GM12865 (cell line): Measurements from ENCODE around the gene TNFAIP6.

Experiments
- DNase-seq: peaks from one replicate; pipeline ENCODE4 v3.0.0; 2010; ENCODE audit warnings: low read depth
- H3K4me3 ChIP-seq: 2 replicates; pipeline ENCODE4 v1.5.1; 2011; ENCODE audit warnings: mild to moderate bottlenecking, low read depth, low read length, control low read depth
- TF ChIP-seq, protein P1 (sequence below): IDR thresholded peaks from 2 replicates; pipeline ENCODE4 v1.5.1; 2011; ENCODE audit warnings: low read length, control low read depth, low read depth, inconsistent platforms; ENCODE audit not compliant: insufficient read depth; ENCODE audit errors: missing control alignments

The TNFAIP6 gene

GRCh38 chr2:151359768-151360461 lies 2.5 kb downstream of the TNFAIP6 start:
- TF ChIP-seq, protein P1, sequence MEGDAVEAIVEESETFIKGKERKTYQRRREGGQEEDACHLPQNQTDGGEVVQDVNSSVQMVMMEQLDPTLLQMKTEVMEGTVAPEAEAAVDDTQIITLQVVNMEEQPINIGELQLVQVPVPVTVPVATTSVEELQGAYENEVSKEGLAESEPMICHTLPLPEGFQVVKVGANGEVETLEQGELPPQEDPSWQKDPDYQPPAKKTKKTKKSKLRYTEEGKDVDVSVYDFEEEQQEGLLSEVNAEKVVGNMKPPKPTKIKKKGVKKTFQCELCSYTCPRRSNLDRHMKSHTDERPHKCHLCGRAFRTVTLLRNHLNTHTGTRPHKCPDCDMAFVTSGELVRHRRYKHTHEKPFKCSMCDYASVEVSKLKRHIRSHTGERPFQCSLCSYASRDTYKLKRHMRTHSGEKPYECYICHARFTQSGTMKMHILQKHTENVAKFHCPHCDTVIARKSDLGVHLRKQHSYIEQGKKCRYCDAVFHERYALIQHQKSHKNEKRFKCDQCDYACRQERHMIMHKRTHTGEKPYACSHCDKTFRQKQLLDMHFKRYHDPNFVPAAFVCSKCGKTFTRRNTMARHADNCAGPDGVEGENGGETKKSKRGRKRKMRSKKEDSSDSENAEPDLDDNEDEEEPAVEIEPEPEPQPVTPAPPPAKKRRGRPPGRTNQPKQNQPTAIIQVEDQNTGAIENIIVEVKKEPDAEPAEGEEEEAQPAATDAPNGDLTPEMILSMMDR = no peak
- no peak for DNase-seq
- H3K4me3 ChIP-seq = no peak overlapping the region

- no peak for DNase-seq
- TF ChIP-seq, protein P1 = no peak
Observed at GRCh38 chr2:151361674-151362370, 4.4 kb downstream of the TNFAIP6 start.

GRCh38 chr2:151363709-151364108 lies 6.3 kb downstream of the TNFAIP6 start:
- H3K4me3 ChIP-seq = peak overlapping the region; percentile 68
- TF ChIP-seq, protein P1 = no peak
- peak; percentile 91 for DNase-seq

More at GRCh38 chr2:151361674-151362370, 4.4 kb downstream of the TNFAIP6 start:
- H3K4me3 ChIP-seq = no peak overlapping the region

DNA sequence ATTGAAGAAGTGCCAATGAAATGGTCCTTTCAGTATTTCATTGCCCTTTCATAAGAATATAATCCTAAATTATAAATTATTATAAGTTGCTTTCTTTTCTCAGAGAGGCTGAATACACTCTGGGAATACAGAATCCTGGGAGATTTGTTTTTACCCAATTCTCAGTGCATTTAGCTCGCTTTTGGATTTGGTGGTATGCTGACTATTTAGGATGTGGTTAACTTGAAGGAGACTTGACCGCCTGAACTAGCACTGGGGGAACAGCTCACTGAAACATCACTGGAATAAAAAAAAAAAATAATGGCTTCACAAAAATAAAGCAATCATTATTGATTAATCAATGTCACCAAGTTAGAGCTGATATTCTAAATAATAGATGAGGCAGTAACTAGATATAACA lies 10.2 kb downstream of the TNFAIP6 start:
- no peak for DNase-seq
- no peak overlapping the region for H3K4me3 ChIP-seq
- TF ChIP-seq, protein P1 = no peak

DNA sequence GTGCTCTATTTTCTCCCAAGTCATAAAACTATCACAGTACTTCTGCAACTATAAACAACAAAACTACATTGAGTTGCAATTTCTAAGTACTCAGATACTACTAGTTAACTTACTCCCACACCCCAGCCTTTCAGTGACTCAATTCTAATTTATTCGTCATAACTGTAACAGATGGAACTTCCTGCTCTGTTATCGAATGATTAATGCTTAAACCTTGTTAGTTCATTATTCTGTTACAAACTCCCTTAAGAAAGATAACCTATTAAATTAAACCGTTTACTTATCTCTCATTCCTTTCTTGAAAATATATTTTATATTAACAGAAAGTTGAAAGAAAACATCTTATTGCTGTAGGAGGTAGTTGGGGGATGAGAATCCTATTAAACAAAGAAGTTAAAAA lies 17.0 kb downstream of the TNFAIP6 start:
- TF ChIP-seq, protein P1 = no peak
- peak; percentile 54 for DNase-seq
- H3K4me3 ChIP-seq = no peak overlapping the region

GRCh38 chr2:151379169-151379568 lies 21.8 kb downstream of the TNFAIP6 start:
- TF ChIP-seq, protein P1 = no peak
- no peak for DNase-seq
- no peak overlapping the region for H3K4me3 ChIP-seq
